SK-N-SH (cell line): ENCODE measurements around the gene MGAT5. TPM values are rescaled to one million over a fixed set of nuclear protein-coding genes. Genes with fewer than 3 reads are reported as not detected.
A peak's percentile ranks its signal among the peaks of the same experiment; 100 is the strongest.

Source experiments
- CTCF ChIA-PET: fragments of 300-600, 350-600 bp; formaldehyde crosslinking; extraction: SDS; loops from one replicate; lab custom pipeline; 2021; lab: Yijun Ruan, JAX
- POLR2A ChIA-PET: fragments of 350-600 bp; sonication (Branson Sonifier 250); formaldehyde crosslinking; extraction: SDS; loops from one replicate; lab custom pipeline; 2020; ENCODE audit warnings: antibody characterized with exemption, inconsistent platforms; lab: Yijun Ruan, JAX
- DNase-seq: peaks from one replicate; pipeline ENCODE4 v3.0.0; 2012
- H2AFZ ChIP-seq: fragments of 200-600 bp; sonication (generic); 2 replicates; pipeline ENCODE4 v1.8.1; 2016; ENCODE audit warnings: antibody characterized with exemption, mild to moderate bottlenecking, low read depth
- H3F3A ChIP-seq: fragments of 200-600 bp; sonication (generic); replicated peaks from 2 replicates; pipeline ENCODE3; 2016; ENCODE audit warnings: antibody characterized with exemption, mild to moderate bottlenecking; ENCODE audit not compliant: insufficient read depth
- H3K27ac ChIP-seq, 2 experiments: fragments of 200-500 bp in 1 of 2; fragments of 200-600 bp in 1 of 2; sonication (Bioruptor generic) in 1 of 2; sonication (generic), shearing (Covaris generic) in 1 of 2; 2 replicates each; pipeline versions ENCODE4 v1.5.1 to v1.6.1; 2014 to 2016; ENCODE audit warnings: low read depth in 2 of 2, inconsistent platforms in 1 of 2, low read length in 1 of 2, mild to moderate bottlenecking in 1 of 2, mixed read lengths in 1 of 2
- H3K27me3 ChIP-seq: fragments of 200-600 bp; sonication (generic), shearing (Covaris generic); 2 replicates; pipeline ENCODE4 v1.6.1; 2016; ENCODE audit warnings: mixed run types; ENCODE audit not compliant: insufficient read depth
- H3K36me3 ChIP-seq, 2 experiments: fragments of 200-500 bp in 1 of 2; fragments of 200-600 bp in 1 of 2; sonication (Bioruptor generic) in 1 of 2; sonication (generic) in 1 of 2; replicated peaks in 1 of 2; 2 replicates each; pipeline versions ENCODE3 to v1.5.1; 2014 to 2016; ENCODE audit warnings: low read length in 1 of 2, mild to moderate bottlenecking in 1 of 2; ENCODE audit not compliant: insufficient read depth in 2 of 2, control insufficient read depth in 1 of 2
- H3K4me1 ChIP-seq, 2 experiments: fragments of 200-500 bp in 1 of 2; fragments of 200-600 bp in 1 of 2; sonication (Bioruptor generic) in 1 of 2; sonication (generic), shearing (Covaris generic) in 1 of 2; 2 replicates each; pipeline versions ENCODE4 v1.5.1 to v1.6.1; 2014 to 2016; ENCODE audit warnings: low read depth in 1 of 2, low read length in 1 of 2, mixed run types in 1 of 2; ENCODE audit not compliant: insufficient read depth in 2 of 2, control insufficient read depth in 1 of 2
- H3K4me2 ChIP-seq: fragments of 200-600 bp; sonication (generic), shearing (Covaris generic); 2 replicates; pipeline ENCODE4 v1.6.1; 2017; ENCODE audit warnings: mixed run types
- H3K4me3 ChIP-seq, 2 experiments: fragments of 200-500 bp in 1 of 2; fragments of 200-600 bp in 1 of 2; sonication (Bioruptor generic) in 1 of 2; sonication (generic), shearing (Covaris generic) in 1 of 2; 2 replicates each; pipeline versions ENCODE4 v1.5.1 to v1.8.1; 2014 to 2016; ENCODE audit warnings: low read depth in 2 of 2, inconsistent platforms in 1 of 2, low read length in 1 of 2, mild to moderate bottlenecking in 1 of 2, mixed read lengths in 1 of 2, moderate library complexity in 1 of 2
- H3K79me2 ChIP-seq: fragments of 200-600 bp; sonication (generic); 2 replicates; pipeline ENCODE4 v1.8.1; 2017; ENCODE audit warnings: mild to moderate bottlenecking; ENCODE audit not compliant: insufficient read depth
- H3K9ac ChIP-seq: fragments of 200-600 bp; sonication (generic); 2 replicates; pipeline ENCODE4 v1.6.1; 2017; ENCODE audit warnings: mixed run types
- H3K9me2 ChIP-seq: fragments of 200-600 bp; sonication (generic); 2 replicates; pipeline ENCODE4 v1.6.1; 2017; ENCODE audit warnings: mixed run types
- H3K9me3 ChIP-seq: fragments of 200-600 bp; sonication (generic); 2 replicates; pipeline ENCODE4 v1.6.1; 2017; ENCODE audit warnings: mixed run types, mild to moderate bottlenecking, moderate library complexity
- H4K20me1 ChIP-seq: fragments of 200-600 bp; sonication (generic); 2 replicates; pipeline ENCODE4 v1.6.1; 2017; ENCODE audit warnings: mild to moderate bottlenecking, mixed run types; ENCODE audit not compliant: insufficient read depth
- EP300 ChIP-seq, 2 experiments: IDR thresholded peaks; 2 replicates each; pipeline versions ENCODE4 v1.4.0 to v1.6.1; 2012; ENCODE audit warnings: borderline replicate concordance in 1 of 2, low read depth in 1 of 2, low read length in 1 of 2
- GABPA ChIP-seq: IDR thresholded peaks from 2 replicates; pipeline ENCODE4 v1.4.0; 2012; ENCODE audit warnings: low read depth, mild to moderate bottlenecking
- GATA2 ChIP-seq: sonication (generic); formaldehyde crosslinking; IDR thresholded peaks from 2 replicates; pipeline ENCODE4 v1.5.0; 2020; ENCODE audit warnings: mild to moderate bottlenecking, missing genetic modification reagents
- MXI1 ChIP-seq: IDR thresholded peaks from 2 replicates; pipeline ENCODE4 v1.6.1; 2012; ENCODE audit warnings: mild to moderate bottlenecking, low read depth, low read length, improper control_type of control experiment
- NRF1 ChIP-seq: IDR thresholded peaks from 2 replicates; pipeline ENCODE4 v1.6.1; 2012; ENCODE audit warnings: low read depth, mild to moderate bottlenecking, low read length
- RAD21 ChIP-seq: IDR thresholded peaks from 2 replicates; pipeline ENCODE4 v1.6.1; 2012; ENCODE audit warnings: mild to moderate bottlenecking, low read length
- RCOR1 ChIP-seq: fragments of 150-350 bp; IDR thresholded peaks from 2 replicates; pipeline ENCODE4 v1.6.1; 2017; ENCODE audit warnings: antibody characterized with exemption, low read length
- RFX5 ChIP-seq: IDR thresholded peaks from 2 replicates; pipeline ENCODE4 v1.6.1; 2012; ENCODE audit warnings: mild to moderate bottlenecking, improper control_type of control experiment, low read length
- WGBS: methylation state at CpG from one replicate; pipeline ENCODE4 v1.1.6; 2017; ENCODE audit warnings: low lambda C conversion rate; 5-methylcytosine and 5-hydroxymethylcytosine counted together
- polyA plus RNA-seq, 3 experiments: library from polyadenylated mRNA; depleted of rRNA; stranded (reverse); fragments of >200 nt; gene quantifications; 2 replicates each; pipeline ENCODE4 v1.2.3, GENCODE V29; 2012
- TF ChIP-seq, protein P1 (sequence below): fragments of 150-350 bp; IDR thresholded peaks from 2 replicates; pipeline ENCODE4 v1.6.1; 2017; ENCODE audit warnings: antibody characterized with exemption, low read length, low read depth, borderline replicate concordance

The MGAT5 gene
- polyA plus RNA-seq, 1 of the 3 experiments (the other 2 are of a cell fraction) = 18.2 TPM

DNA sequence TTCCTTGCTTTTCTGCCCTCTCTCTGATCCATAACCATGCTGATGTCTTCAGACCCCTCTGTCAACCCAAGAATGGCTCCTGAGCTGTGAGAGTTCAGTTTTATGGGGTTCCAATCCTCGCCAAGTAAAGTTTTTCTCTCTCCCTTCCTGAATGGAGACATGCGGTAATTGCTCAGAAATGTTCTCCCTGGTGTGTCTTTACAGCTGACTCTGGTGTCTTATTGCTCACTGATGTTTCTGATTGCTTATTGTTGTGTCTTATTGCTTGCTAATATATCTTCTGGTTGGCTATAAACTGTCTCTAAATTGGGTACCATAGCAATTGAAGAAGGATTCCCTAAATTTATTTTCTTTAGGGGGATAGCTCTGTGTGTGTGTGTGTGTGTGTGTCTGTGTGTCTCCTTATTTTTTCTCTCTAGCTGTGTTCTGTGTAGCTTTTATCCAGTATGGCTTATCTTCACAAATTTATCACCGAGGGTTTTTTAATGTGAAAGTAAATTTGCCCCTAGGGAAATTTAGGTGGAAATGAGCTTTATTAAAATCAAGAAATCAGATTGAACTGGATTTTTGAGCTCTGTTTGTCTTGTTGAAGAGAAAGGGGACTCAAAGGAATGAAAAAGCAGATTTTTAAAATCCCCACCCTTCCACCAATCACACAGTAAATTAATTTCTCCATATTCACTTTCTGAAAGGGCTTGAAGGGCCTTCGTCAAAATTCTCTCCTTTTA, 19.5 kb downstream of the MGAT5 start:
- DNase-seq = no peak
- Histone ChIP-seq H3K36me3 (peaks cover 0 to 6% of the 10 kb centered on the region in 2 experiments), H3K9ac (no peak overlapping the region), H3F3A (no peaks in the 10 kb centered on the region), H3K27ac (peak overlapping the region in 1 of 2 experiments; percentile 51; a peak in 1 of 4 replicates), H2AFZ (no peak overlapping the region), H3K4me1 (peaks cover 0 to 27% of the 10 kb centered on the region in 2 experiments; a peak in 2 of 4 replicates), H3K27me3 (no peaks in the 10 kb centered on the region), H3K4me2 (no peak overlapping the region), H3K79me2 (no peaks in the 10 kb centered on the region), H3K9me2 (no peaks in the 10 kb centered on the region), H3K9me3 (no peaks in the 10 kb centered on the region), H3K4me3 (no peak overlapping the region), H4K20me1 (no peaks in the 10 kb centered on the region)
- ChIA-PET POLR2A (no interaction called here), CTCF (interaction anchor here (1.3 to 1.4 kb wide), 3 partner anchors 28 to 178 kb away, joined by 3 to 9 read pairs (median 4); no protein-coding TSS in a partner anchor)
- 78% methylated on average over 4 of the region's 4 CpGs for WGBS
- no peak for TF ChIP-seq MXI1
- peak; percentile 52 for TF ChIP-seq GATA2
- peak in 1 of 2 experiments; percentile 38; a peak in 1 of 4 replicates for TF ChIP-seq EP300 (IDR thresholded peaks at IDR 0.05; ENCODE audit: borderline replicate concordance in 1 of 2, low read depth in 1 of 2, low read length in 1 of 2)
- TF ChIP-seq RCOR1 = no peak

DNA sequence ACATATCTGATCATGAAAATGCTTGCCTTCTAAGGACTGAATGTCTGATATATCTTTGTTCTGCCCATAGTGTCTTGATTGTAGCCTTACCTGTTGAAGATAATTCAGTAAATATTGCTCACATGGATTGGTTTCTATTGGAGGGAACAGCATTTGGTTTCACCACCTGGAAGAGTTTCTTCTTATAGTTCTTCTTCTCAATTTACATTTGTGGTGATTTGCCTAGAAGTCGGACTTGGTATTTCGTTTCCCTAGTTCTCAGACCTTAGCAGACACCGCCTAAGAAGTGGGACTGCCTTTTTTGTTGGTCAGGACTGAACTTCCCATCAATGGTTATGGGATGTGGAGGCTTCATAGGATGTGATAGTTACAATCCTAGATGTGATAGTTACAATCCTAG, 20.2 kb downstream of the MGAT5 start:
- CTCF ChIA-PET = no interaction called here
- 92% methylated on average over 3 of the region's 3 CpGs for WGBS
- Histone ChIP-seq H3K9me3 (no peaks in the 10 kb centered on the region), H3K4me3 (no peak overlapping the region), H4K20me1 (no peaks in the 10 kb centered on the region), H3K4me1 (peaks cover 0 to 32% of the 10 kb centered on the region in 2 experiments; a peak in 2 of 4 replicates), H3K9ac (no peak overlapping the region), H3F3A (no peaks in the 10 kb centered on the region), H3K27me3 (no peaks in the 10 kb centered on the region), H3K9me2 (no peaks in the 10 kb centered on the region), H3K4me2 (no peak overlapping the region), H3K36me3 (peaks cover 0 to 6% of the 10 kb centered on the region in 2 experiments), H3K27ac (peak overlapping the region in 1 of 2 experiments; percentile 51; a peak in 1 of 4 replicates), H2AFZ (no peak overlapping the region), H3K79me2 (no peaks in the 10 kb centered on the region)
- POLR2A ChIA-PET = no interaction called here
- no peak for TF ChIP-seq GABPA
- no peak for TF ChIP-seq RFX5
- TF ChIP-seq RAD21 = no peak
- no peak for TF ChIP-seq NRF1
- TF ChIP-seq, protein P1, sequence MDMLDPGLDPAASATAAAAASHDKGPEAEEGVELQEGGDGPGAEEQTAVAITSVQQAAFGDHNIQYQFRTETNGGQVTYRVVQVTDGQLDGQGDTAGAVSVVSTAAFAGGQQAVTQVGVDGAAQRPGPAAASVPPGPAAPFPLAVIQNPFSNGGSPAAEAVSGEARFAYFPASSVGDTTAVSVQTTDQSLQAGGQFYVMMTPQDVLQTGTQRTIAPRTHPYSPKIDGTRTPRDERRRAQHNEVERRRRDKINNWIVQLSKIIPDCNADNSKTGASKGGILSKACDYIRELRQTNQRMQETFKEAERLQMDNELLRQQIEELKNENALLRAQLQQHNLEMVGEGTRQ = no peak
- TF ChIP-seq EP300 (IDR thresholded peaks at IDR 0.05; ENCODE audit: borderline replicate concordance in 1 of 2, low read depth in 1 of 2, low read length in 1 of 2) = no peak
- DNase-seq = no peak
